ENCODE measurements around the gene IMMP2L.
"Not testable (repeated sequence)": the region's sequence is repeated elsewhere in the genome, so short reads cannot be mapped to it uniquely, and the experiment has no call there.

IMMP2L gene

DNA sequence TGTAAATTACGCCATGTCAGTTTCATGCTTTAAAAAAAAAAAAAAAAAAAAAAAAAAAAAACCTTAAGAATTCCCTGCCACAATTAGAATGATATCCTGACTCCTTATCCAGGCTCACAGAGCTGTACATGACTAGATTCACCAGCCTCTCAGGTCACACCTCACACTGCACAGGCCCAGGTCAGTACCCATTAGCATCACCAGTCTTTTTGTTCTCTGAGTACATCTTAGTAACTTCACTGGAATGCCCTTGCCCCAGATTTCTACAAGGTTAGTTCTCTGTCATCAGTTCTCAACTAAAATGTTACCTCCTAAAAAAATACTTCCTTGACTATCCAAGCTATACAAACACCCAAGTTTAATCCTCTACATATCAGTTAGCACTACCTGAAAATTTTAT is 260.4 kb downstream of the IMMP2L start:
- no peak overlapping the region for H3K4me3 ChIP-seq (ENCODE audit: low read depth, low read length)
- TF ChIP-seq, protein P1, sequence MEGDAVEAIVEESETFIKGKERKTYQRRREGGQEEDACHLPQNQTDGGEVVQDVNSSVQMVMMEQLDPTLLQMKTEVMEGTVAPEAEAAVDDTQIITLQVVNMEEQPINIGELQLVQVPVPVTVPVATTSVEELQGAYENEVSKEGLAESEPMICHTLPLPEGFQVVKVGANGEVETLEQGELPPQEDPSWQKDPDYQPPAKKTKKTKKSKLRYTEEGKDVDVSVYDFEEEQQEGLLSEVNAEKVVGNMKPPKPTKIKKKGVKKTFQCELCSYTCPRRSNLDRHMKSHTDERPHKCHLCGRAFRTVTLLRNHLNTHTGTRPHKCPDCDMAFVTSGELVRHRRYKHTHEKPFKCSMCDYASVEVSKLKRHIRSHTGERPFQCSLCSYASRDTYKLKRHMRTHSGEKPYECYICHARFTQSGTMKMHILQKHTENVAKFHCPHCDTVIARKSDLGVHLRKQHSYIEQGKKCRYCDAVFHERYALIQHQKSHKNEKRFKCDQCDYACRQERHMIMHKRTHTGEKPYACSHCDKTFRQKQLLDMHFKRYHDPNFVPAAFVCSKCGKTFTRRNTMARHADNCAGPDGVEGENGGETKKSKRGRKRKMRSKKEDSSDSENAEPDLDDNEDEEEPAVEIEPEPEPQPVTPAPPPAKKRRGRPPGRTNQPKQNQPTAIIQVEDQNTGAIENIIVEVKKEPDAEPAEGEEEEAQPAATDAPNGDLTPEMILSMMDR (IDR thresholded peaks at IDR 0.05; ENCODE audit: insufficient read depth, low read depth, low read length, missing control alignments), result no peak
- DNase-seq (ENCODE audit: low read depth), result no peak

GRCh38 chr7:111294494-111294893 is 267.8 kb downstream of the IMMP2L start:
- H3K4me3 ChIP-seq (ENCODE audit: low read depth, low read length), result no peak overlapping the region
- TF ChIP-seq, protein P1 (IDR thresholded peaks at IDR 0.05; ENCODE audit: insufficient read depth, low read depth, low read length, missing control alignments), result no peak
- DNase-seq (ENCODE audit: low read depth), result no peak

GRCh38 chr7:111292026-111292470 is 270.2 kb downstream of the IMMP2L start:
- no peak for DNase-seq (ENCODE audit: low read depth)
- TF ChIP-seq, protein P1 (IDR thresholded peaks at IDR 0.05; ENCODE audit: insufficient read depth, low read depth, low read length, missing control alignments), result no peak
- H3K4me3 ChIP-seq (ENCODE audit: low read depth, low read length), result no peak overlapping the region

- no peak for DNase-seq (ENCODE audit: low read depth)
These were observed 271.3 kb downstream of the IMMP2L start for GRCh38 chr7:111290982-111291381.

DNA sequence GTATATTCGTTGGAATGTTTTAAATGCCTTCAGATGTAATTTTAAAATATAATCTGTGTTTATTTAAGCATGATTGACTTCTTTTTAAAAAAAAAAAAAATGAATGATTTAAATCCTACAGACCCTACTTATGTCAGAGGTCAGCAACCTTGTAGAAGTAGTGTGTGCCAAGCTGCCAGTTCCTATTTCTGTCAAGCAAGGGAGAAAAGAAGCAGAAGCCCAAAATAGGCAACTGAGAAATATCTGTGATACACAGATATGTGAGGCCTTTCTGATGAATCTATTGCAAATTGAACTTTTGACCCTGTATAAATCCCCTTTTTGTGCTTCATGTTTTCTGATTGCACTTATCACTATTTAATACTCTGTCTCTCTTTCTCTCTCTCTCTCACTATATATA is 271.9 kb downstream of the IMMP2L start:
- DNase-seq (ENCODE audit: low read depth), result no peak
- no peak overlapping the region for H3K4me3 ChIP-seq (ENCODE audit: low read depth, low read length)
- TF ChIP-seq, protein P1 (IDR thresholded peaks at IDR 0.05; ENCODE audit: insufficient read depth, low read depth, low read length, missing control alignments), result no peak

More at GRCh38 chr7:111290982-111291381, 271.3 kb downstream of the IMMP2L start:
- TF ChIP-seq, protein P1 (IDR thresholded peaks at IDR 0.05; ENCODE audit: insufficient read depth, low read depth, low read length, missing control alignments), result no peak
- no peak overlapping the region for H3K4me3 ChIP-seq (ENCODE audit: low read depth, low read length)

- H3K4me3 ChIP-seq (ENCODE audit: low read depth, low read length); DNase-seq (ENCODE audit: low read depth): not testable (repeated sequence)
These were observed 273.9 kb downstream of the IMMP2L start for GRCh38 chr7:111288441-111288840.

- no peak overlapping the region for H3K4me3 ChIP-seq (ENCODE audit: low read depth, low read length)
- TF ChIP-seq, protein P1 (IDR thresholded peaks at IDR 0.05; ENCODE audit: insufficient read depth, low read depth, low read length, missing control alignments), result no peak
- DNase-seq (ENCODE audit: low read depth), result no peak
These were observed 279.7 kb downstream of the IMMP2L start for GRCh38 chr7:111282626-111283025.
